ENCODE measurements around the gene DLX4.

The DLX4 gene

DNA sequence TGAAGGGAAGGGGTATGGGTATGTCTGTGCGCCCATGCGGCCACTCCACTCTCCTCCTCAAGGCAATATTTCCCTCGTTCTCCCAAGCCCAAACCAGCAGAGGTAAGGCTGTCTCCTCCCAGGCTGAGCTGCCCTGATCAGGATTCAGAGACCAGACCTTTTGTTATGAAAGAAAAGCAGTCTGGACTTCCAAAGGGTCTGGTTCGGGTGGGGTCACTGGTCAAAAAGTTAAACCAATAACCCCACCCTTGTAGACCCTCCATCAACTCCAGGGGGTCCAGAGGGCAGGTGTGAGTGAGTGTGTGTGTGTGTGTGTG, 5.7 kb upstream of the DLX4 start:
- TF ChIP-seq, protein P1, sequence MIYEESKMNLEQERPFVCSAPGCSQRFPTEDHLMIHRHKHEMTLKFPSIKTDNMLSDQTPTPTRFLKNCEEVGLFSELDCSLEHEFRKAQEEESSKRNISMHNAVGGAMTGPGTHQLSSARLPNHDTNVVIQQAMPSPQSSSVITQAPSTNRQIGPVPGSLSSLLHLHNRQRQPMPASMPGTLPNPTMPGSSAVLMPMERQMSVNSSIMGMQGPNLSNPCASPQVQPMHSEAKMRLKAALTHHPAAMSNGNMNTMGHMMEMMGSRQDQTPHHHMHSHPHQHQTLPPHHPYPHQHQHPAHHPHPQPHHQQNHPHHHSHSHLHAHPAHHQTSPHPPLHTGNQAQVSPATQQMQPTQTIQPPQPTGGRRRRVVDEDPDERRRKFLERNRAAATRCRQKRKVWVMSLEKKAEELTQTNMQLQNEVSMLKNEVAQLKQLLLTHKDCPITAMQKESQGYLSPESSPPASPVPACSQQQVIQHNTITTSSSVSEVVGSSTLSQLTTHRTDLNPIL (CRISPR knock-in tag; IDR thresholded peaks at IDR 0.05; ENCODE audit: low read depth): no peak
- TF ChIP-seq ESRRG (CRISPR knock-in tag; IDR thresholded peaks at IDR 0.05) (no peak), ZC3H10 (CRISPR knock-in tag; IDR thresholded peaks at IDR 0.05) (no peak), ARNTL (CRISPR knock-in tag; IDR thresholded peaks at IDR 0.05; ENCODE audit: borderline replicate concordance, low read depth) (no peak), ZFP30 (CRISPR knock-in tag; IDR thresholded peaks at IDR 0.05) (no peak), BACH2 (CRISPR knock-in tag; IDR thresholded peaks at IDR 0.05; ENCODE audit: borderline replicate concordance) (no peak), PPARA (CRISPR knock-in tag; IDR thresholded peaks at IDR 0.05; ENCODE audit: borderline replicate concordance) (no peak), ZFP3 (CRISPR knock-in tag; IDR thresholded peaks at IDR 0.05) (no peak)
- TF ChIP-seq, protein P2, sequence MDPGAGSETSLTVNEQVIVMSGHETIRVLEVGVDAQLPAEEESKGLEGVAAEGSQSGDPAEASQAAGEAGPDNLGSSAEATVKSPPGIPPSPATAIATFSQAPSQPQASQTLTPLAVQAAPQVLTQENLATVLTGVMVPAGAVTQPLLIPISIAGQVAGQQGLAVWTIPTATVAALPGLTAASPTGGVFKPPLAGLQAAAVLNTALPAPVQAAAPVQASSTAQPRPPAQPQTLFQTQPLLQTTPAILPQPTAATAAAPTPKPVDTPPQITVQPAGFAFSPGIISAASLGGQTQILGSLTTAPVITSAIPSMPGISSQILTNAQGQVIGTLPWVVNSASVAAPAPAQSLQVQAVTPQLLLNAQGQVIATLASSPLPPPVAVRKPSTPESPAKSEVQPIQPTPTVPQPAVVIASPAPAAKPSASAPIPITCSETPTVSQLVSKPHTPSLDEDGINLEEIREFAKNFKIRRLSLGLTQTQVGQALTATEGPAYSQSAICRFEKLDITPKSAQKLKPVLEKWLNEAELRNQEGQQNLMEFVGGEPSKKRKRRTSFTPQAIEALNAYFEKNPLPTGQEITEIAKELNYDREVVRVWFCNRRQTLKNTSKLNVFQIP (CRISPR knock-in tag; IDR thresholded peaks at IDR 0.05; ENCODE audit: borderline replicate concordance, low read depth): no peak
- TF ChIP-seq, protein P3, sequence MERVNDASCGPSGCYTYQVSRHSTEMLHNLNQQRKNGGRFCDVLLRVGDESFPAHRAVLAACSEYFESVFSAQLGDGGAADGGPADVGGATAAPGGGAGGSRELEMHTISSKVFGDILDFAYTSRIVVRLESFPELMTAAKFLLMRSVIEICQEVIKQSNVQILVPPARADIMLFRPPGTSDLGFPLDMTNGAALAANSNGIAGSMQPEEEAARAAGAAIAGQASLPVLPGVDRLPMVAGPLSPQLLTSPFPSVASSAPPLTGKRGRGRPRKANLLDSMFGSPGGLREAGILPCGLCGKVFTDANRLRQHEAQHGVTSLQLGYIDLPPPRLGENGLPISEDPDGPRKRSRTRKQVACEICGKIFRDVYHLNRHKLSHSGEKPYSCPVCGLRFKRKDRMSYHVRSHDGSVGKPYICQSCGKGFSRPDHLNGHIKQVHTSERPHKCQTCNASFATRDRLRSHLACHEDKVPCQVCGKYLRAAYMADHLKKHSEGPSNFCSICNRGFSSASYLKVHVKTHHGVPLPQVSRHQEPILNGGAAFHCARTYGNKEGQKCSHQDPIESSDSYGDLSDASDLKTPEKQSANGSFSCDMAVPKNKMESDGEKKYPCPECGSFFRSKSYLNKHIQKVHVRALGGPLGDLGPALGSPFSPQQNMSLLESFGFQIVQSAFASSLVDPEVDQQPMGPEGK (CRISPR knock-in tag; IDR thresholded peaks at IDR 0.05; ENCODE audit: borderline replicate concordance): no peak
- no peak for ATAC-seq

DNA sequence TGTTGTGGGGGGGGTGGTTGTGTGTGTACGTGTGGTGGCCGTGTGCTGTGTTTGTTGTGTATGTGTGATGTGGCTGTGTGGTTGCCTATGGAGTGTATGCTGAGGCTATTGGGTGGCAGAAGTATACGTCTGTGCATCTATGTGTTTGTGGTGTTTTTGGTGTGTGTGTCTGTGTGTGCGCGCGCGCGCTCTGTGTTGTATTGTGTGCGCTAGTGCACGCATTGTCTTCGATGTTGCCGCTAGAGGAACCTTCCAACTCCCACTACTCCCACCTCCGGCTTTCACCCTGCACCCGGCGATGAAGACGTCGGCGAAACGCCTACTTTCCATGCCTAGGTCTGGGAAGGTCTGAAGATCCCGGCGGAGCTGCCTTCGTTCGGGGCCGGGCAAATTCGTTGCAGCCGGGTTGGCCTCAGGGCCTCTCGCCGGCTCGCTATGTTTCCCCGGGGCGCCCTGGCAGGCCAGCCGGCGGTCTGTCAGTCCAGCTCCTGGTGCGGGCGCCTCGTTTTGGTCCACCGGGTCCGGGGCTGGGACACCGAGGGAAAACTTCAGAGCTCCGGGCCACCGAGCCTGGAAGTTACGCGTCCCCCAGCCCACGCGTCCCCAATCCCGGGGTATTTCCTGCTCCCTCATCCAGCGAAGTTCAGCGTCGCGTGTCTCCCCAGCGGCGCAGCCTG, 5.2 kb upstream of the DLX4 start:
- TF ChIP-seq SNAI2 (CRISPR knock-in tag; IDR thresholded peaks at IDR 0.05): no peak
- TF ChIP-seq, protein P2 (CRISPR knock-in tag; IDR thresholded peaks at IDR 0.05; ENCODE audit: borderline replicate concordance, low read depth): no peak
- TF ChIP-seq, protein P4, sequence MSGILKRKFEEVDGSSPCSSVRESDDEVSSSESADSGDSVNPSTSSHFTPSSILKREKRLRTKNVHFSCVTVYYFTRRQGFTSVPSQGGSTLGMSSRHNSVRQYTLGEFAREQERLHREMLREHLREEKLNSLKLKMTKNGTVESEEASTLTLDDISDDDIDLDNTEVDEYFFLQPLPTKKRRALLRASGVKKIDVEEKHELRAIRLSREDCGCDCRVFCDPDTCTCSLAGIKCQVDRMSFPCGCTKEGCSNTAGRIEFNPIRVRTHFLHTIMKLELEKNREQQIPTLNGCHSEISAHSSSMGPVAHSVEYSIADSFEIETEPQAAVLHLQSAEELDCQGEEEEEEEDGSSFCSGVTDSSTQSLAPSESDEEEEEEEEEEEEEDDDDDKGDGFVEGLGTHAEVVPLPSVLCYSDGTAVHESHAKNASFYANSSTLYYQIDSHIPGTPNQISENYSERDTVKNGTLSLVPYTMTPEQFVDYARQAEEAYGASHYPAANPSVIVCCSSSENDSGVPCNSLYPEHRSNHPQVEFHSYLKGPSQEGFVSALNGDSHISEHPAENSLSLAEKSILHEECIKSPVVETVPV (CRISPR knock-in tag; IDR thresholded peaks at IDR 0.05): no peak
- TF ChIP-seq OSR1 (CRISPR knock-in tag; IDR thresholded peaks at IDR 0.05): no peak
- TF ChIP-seq PPARA (CRISPR knock-in tag; IDR thresholded peaks at IDR 0.05; ENCODE audit: borderline replicate concordance): no peak
- TF ChIP-seq ZC3H10 (CRISPR knock-in tag; IDR thresholded peaks at IDR 0.05): no peak
- no peak for TF ChIP-seq ZNF565 (CRISPR knock-in tag; conservative IDR thresholded peaks at IDR 0.05; ENCODE audit: low read depth)
- no peak for TF ChIP-seq ISL1 (CRISPR knock-in tag; IDR thresholded peaks at IDR 0.05)
- no peak for TF ChIP-seq ZNF8 (CRISPR knock-in tag; IDR thresholded peaks at IDR 0.05)
- no peak for TF ChIP-seq ZNF70 (CRISPR knock-in tag; IDR thresholded peaks at IDR 0.05)
- TF ChIP-seq, protein P3 (CRISPR knock-in tag; IDR thresholded peaks at IDR 0.05; ENCODE audit: borderline replicate concordance): no peak
- no peak for TF ChIP-seq ARNTL (CRISPR knock-in tag; IDR thresholded peaks at IDR 0.05; ENCODE audit: borderline replicate concordance, low read depth)
- no peak for TF ChIP-seq TOX (CRISPR knock-in tag; IDR thresholded peaks at IDR 0.05; ENCODE audit: borderline replicate concordance)
- TF ChIP-seq RARB (CRISPR knock-in tag; IDR thresholded peaks at IDR 0.05): no peak
- no peak for TF ChIP-seq TCF4 (CRISPR knock-in tag; IDR thresholded peaks at IDR 0.05; ENCODE audit: borderline replicate concordance)
- TF ChIP-seq GLIS3 (CRISPR knock-in tag; IDR thresholded peaks at IDR 0.05): no peak
- TF ChIP-seq ESRRG (CRISPR knock-in tag; IDR thresholded peaks at IDR 0.05): no peak
- TF ChIP-seq ZFP3 (CRISPR knock-in tag; IDR thresholded peaks at IDR 0.05): no peak
- peak; percentile 13; the same call in 2 of the 3 replicates for ATAC-seq
